HG02885 (cell line): ENCODE measurements around the gene HFE.
"Not testable (repeated sequence)": the region's sequence is repeated elsewhere in the genome, so short reads cannot be mapped to it uniquely, and the experiment has no call there.

Source experiments
- ATAC-seq: cut with Tn5 transposase; IDR thresholded peaks from one replicate; pipeline ENCODE4 v1.9.1; 2021; ENCODE audit warnings: mild to moderate bottlenecking; ENCODE audit not compliant: unreplicated experiment, poor library complexity

Gene HFE, protein sequence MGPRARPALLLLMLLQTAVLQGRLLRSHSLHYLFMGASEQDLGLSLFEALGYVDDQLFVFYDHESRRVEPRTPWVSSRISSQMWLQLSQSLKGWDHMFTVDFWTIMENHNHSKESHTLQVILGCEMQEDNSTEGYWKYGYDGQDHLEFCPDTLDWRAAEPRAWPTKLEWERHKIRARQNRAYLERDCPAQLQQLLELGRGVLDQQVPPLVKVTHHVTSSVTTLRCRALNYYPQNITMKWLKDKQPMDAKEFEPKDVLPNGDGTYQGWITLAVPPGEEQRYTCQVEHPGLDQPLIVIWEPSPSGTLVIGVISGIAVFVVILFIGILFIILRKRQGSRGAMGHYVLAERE

DNA sequence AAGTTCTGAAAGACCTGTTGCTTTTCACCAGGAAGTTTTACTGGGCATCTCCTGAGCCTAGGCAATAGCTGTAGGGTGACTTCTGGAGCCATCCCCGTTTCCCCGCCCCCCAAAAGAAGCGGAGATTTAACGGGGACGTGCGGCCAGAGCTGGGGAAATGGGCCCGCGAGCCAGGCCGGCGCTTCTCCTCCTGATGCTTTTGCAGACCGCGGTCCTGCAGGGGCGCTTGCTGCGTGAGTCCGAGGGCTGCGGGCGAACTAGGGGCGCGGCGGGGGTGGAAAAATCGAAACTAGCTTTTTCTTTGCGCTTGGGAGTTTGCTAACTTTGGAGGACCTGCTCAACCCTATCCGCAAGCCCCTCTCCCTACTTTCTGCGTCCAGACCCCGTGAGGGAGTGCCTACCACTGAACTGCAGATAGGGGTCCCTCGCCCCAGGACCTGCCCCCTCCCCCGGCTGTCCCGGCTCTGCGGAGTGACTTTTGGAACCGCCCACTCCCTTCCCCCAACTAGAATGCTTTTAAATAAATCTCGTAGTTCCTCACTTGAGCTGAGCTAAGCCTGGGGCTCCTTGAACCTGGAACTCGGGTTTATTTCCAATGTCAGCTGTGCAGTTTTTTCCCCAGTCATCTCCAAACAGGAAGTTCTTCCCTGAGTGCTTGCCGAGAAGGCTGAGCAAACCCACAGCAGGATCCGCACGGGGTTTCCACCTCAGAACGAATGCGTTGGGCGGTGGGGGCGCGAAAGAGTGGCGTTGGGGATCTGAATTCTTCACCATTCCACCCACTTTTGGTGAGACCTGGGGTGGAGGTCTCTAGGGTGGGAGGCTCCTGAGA lies at the start of gene HFE:
Gene HFE, plus strand, starts transcription at position 146 of the 832 bp plus-strand sequence. Its CDS starts 12 bp downstream, at position 158.
- no peak for ATAC-seq

DNA sequence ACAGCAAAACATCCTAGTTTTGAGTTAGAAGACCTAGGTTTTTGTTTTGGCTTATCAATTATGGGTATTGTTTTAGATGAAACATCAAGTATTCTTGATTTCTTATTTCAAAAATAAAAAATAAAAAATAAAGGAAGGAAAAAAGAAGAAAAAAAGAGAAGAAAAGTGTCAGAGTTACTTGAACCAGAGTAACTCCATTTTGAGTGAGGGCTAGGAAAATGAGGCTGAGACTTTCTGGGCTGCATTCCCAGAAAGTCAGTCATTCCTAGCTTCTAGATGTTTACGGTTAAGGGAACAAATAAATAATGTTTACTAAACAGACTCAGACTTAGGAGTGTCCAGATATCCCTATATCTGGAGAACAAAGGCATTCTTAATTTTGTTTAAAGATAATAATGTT lies 45.3 kb upstream of the HFE start:
- ATAC-seq: no peak

DNA sequence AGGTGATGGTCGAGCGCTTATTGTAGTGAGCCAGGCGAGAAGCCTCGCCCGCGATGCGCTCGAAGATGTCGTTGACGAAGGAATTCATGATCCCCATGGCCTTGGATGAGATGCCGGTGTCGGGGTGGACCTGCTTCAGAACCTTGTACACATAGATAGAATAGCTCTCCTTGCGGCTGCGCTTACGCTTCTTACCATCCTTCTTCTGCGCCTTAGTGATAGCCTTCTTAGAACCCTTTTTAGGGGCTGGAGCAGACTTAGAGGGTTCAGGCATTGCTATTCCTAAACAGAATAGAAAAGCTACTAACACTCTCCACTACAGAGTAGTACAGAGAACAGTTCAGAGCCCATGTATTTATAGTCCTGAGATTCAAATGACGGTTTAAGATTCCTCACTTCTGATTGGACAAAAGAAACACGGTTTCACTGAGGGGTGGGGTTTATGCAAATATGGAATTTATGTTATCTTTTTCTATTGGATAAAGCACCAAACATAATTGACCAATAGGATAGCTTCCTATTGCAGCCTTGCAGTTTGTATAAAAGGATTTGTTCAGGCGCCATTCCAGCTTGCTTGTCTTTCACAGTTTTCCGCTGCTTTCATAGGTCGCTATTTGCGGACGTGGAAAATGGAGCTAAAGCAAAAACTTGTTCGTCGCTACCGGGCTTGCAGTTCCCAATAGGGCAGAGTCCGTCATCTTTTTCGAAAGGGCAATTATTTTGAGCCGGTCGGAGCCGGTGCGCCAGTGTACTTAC lies 43.7 kb upstream of the HFE start:
- ATAC-seq: peak; percentile 72

DNA sequence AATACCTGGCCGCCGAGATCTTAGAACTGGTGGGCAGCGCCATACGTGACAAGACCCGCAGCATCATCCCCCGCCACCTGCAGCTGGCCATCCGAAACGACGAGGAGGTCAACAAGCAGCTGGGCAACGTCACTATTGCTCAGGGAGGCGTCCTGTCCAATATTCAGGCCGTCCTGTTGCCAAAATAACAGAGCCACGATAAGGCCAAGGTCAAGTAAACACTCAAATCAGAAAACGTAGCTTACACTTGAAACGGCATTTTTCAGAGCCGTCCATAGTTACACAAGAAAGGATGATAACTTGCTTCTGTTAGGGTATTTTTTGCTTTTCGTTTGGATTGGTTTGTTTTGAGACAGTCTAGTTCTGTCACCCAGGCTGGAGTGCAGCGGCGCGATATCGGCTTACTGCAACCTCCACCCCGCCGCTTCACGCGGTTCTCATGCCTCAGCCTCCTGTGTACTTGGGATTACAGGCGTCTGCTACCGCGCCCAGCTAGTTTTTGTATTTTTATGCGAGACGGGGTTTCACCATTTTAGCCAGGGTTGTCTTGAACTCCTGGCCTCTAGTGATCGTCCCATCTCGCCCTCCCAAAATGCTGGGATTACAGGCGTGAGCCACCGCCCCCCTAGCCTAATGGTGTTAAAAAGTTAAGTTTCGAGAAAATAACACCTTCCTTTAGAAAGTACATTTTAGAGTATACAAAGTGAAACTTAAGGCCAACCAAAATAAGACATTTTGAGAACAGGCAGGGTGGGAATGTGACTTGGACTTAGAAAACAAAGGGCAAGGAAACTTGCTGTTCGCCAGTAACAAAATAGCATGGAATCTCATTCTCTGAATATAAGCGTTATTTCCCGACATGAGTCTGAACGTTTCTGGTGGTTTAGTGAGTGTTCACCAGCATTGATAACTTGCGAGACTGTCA lies 42.8 kb upstream of the HFE start:
- peak; percentile 25 for ATAC-seq

DNA sequence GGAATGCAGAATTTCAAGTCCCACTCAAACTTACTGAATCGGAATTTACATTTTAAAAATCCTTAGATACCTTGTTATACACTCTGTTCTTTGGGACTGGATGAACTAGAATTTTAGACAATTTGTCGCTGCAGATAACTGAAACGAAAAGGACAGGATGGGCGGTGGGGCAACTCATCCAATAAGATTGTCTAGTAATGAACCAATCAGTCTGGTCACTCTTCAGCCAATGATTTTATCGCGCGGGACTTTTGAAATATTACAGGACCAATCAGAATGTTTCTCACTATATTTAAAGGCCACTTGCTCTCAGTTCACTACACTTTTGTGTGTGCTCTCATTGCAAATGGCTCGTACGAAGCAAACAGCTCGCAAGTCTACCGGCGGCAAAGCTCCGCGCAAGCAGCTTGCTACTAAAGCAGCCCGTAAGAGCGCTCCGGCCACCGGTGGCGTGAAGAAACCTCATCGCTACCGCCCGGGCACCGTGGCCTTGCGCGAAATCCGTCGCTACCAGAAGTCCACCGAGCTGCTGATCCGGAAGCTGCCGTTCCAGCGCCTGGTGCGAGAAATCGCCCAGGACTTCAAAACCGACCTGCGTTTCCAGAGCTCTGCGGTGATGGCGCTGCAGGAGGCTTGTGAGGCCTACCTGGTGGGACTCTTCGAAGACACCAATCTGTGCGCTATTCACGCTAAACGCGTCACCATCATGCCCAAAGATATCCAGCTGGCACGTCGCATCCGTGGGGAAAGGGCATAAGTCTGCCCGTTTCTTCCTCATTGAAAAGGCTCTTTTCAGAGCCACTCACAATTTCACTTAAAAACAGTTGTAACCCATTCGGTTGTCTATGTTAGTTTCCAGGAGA lies 41.9 kb upstream of the HFE start:
- peak; percentile 58 for ATAC-seq

DNA sequence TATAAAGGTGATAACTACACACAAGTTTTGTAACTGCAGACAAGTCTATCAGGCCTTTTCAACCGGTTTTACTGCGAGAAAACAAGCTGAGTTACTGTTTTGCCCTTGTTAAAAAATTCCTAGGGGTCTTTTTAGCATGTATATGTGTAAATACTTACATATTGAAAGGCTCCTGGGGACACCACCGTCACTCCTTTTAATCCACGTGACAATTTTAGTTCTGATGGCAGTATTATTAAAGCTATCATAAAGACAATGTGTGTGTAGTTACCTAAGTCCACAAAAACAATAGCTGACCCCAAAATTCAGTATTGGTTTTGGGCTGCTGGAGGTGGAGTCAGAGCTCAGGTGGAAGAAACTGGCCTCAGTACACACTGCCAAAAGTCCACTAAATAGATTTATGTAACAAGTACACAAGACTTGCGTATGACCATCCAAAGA lies 41.3 kb upstream of the HFE start:
- no peak for ATAC-seq

DNA sequence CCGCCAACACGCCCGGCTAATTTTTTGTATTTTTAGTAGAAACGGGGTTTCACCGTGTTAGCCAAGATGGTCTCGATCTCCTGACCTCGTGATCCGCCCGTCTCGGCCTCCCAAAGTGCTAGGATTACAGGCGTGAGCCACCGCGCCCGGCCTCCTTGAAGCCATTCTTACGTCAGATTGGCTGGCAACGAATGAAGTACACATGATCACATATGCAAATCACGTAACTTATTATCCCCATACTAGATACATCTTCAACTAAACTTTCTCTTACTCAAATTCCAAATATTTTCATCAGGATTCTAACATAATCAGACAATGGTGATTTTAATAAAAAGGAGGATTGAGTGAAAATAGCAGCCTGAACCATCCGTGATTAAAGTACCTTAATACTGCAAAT lies 39.9 kb upstream of the HFE start:
- not testable (repeated sequence) for ATAC-seq

DNA sequence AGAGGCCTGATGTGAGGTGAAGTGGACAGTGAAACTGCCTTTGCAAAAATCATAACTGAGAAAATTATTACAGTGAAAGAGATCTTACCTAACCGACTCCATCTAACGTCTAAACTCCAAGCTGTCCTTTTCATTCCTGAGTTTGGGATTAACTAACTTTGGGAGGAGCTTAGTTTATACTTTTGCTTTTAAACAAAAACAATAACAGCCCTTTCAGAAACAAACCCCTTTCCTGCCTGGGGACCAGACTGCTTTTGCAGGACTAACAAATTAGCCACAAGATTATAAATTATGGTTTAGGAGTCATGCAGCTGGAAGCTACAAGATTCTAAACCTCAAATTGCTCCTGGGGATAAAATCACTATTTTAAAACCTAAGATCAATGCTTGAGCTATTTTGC lies 38.6 kb upstream of the HFE start:
- no peak for ATAC-seq

DNA sequence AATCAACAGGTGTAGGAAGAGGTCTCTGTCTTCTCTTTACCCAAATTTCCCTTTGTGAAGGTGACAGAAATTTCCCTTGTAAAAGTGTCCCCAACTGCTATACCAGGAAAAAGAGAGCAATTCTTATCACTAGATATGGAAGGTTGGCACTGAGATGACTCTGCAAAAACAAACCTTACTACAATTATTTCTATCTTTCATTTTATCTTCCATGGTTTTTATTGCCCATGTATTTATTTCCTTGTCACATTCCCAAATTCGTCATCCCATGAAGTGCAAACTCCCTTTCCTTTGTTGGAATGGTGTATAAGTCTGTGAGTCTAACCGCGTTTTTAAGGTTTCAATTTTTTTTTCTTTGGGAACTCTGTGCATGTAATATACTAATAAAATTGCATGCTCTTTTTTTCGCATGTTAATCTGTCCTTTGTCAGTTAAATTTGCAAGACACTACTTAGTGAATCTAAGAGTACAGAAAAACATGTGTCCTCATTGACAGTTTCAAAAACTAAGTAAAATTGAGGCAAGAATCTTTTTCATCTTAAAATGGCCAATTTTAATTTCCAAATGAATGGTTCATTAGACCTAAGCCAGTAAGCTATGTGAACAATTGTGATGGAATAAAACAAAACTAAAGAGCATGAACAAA lies 35.4 kb upstream of the HFE start:
- no peak for ATAC-seq

DNA sequence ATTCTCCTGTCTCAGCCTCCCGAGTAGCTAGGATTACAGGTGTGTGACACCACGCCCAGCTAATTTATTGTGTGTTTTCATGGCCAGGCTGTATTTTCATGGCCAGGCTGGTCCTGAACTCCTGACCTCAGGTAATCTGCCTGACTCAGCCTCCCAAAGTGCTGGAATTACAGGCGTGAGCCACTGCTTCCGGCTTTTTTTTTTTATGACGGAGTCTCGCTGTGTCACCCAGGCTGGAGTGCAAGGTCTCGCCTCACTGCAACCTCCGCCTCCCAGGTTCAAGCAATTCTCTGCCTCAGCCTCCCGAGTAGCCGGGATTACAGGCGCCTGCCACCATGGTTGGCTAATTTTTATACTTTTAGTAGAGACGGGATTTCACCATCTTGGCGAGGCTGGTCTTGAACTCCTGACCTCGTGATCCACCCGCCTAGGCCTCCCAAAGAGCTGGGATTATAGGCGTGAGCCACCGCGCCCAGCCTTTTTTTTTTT lies 34.4 kb upstream of the HFE start:
- not testable (repeated sequence) for ATAC-seq

DNA sequence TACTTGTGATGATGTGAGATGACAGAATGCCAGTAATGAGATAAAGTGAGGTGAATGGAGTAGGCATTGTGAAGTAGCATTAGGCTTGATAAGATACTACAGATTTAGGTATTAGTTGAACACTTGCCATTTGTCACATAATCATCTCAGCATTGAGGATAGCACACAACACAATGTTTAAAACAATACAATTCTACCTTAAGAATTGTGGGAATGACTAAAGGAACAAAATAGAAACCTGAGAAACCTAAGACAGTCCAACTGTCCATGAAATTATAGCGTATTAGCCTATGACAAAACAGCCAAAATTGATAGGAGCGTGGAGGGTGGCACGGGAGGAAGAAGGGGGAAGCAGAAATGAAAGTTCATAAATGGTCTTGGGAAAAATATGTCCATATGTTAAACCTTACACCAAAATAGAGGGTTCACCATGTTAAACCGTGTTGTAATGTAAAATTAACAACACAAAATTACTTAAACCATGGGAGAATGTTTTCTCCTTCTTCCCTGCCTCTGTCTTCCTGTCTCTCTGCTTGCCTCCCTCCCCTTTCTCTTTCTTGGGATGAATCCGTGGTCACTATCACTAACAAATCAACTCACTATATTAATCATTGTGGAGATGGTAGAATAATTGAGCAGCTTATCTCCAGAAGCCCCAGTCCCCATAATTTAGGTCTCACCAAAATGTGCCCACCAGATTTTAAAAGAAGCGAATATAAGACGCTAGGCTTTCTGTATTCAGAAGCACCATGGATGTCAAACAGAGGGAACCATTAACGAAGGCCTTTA lies 33.0 kb upstream of the HFE start:
- ATAC-seq: no peak

DNA sequence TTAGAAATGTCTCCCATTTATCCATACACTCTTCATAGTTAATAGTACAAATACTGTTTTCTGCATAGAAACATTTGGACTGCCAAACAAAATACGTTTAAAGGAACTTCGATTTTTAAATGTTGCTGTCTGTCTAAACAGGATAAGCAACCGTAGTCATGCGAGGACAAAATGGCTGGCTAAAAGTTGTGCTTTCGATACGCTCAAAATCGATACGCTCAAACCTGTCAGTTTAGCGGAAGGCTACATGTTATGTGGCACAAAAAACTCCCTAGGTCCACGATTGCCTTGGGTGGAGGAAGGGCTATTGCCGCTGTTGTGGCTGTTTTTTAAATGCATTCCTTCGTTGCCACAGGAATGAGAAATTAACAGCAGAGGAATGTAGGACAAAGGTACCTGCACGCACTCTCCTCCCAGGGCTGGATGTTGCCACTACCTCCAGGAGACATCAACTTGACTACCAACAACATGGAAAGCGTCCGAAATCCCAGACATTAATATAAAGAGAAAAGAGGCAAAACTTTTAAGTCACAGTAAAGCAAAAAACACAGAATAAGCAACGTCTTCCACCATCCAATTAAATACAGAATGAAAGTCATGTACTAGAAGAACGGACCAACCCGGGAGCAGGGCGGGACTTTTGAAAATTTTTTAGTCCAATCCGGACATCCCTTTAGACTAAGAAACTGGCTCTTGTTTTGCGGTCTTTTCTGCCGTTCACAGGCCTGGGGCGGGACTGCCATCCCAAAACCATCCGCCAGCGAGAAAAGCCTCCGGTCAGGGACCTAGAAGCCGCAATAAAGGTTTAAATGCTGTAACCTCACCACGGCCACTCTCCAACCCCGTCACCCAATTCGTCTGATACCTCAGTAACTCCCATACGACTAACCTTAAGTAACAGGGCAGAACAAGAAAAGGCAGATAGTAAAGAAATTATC lies 32.2 kb upstream of the HFE start:
- ATAC-seq: peak; percentile 66

DNA sequence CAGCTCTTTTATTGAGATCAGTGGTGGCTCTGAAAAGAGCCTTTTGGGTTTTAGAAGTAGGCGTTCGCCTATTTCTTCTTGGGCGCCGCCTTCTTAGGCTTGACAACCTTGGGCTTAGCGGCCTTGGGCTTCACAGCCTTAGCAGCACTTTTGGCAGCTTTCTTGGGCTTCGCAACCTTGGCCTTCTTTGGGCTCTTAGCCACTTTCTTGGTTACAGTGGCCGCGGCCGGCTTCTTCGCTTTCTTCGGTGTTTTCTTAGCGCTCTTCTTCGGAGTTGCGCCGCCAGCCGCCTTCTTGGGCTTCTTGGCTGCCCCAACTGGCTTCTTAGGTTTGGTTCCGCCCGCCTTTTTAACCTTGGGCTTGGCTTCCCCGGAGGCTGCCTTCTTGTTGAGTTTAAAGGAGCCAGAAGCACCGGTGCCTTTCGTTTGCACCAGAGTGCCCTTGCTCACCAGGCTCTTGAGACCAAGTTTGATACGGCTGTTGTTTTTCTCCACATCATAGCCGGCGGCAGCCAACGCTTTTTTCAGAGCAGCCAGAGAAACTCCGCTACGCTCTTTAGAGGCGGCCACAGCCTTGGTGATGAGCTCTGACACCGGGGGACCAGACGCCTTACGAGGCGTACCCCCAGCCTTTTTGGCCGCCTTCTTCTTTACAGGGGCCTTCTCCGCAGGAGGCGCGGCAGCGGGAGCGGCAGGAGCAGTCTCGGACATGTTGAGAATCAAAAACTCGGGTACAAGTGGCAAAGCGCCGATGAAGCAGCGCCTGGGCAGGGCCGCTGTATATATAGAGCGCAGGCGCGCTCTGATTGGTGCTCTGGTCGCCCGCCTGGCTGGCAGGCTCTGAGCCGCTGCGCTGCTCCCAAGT lies 31.3 kb upstream of the HFE start:
- peak; percentile 74 for ATAC-seq

DNA sequence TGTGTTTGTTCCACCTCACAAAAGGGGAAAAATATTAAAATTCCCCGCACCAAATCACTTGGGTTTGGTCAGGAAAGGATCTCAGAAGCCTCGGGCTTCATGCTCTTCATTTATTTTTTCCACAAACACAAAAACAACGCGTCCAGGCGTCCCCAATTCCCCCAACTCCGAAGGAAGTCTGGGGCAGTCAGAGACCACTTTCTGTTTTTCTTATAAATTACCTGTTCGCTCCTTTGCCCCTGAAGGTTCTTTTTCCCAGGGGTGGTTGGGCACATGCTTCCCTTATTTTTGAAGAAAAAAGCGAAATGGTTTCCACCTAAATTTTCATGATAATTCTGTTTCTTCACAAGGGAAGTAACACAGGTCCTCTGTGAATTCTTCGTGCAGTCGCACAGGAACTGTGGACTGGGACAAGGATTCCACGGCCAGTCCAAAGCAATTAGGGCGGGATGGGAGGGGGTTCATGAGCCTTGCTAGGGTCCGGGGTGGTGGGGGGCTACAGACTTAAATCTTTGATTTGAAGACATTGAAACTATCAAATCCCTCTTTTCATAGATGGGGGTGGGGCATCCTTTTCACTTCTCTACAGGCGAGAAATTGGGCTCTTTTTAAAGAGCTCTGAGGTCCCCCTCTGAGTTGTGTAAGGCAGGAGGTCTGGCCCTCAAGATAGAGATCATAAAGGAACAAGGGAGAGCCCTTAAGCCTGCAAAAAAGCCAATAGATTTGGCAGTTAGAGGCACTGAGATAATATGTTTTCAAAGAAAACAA lies 30.5 kb upstream of the HFE start:
- ATAC-seq: no peak

DNA sequence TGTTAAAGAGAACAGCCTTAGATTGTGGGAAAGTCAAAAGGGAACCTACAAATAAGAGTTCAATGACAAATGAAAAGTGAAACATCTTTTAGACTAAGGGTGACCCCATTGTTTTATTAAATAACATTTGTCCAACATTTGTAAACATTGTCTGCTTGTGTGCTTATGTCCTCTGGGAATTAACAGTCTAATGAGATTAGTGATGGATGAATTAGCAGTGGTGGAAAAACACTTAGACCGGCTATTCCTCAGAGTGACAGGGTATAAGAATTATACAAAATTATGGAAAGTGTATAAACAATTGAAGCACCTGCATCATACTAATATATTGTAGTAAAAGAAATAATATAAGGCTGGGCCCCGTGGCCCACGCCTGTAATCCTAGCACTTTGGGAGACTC lies 29.3 kb upstream of the HFE start:
- no peak for ATAC-seq
